Stimulated activated CD8-positive, alpha-beta memory T cell treated with anti-CD3 and anti-CD28 coated beads, Interleukin-4, amount 100 ng/mL, for 4 hours (primary cell): ENCODE results near the gene MRPL34.

Experiments
- DNase-seq, 2 donors: peaks; one replicate each; pipeline ENCODE4 v3.0.0-alpha.2; 2020; ENCODE audit warnings: low read depth in 2 of 2, low spot score in 1 of 2

MRPL34 gene

GRCh38 chr19:17309198-17309964 is 3.7 kb downstream of the MRPL34 start, which contains the start of gene DDA1:
TSS of gene DDA1 (plus strand) at chr19:17309563. CDS start at chr19:17309655, 92 bp downstream.
- peak; percentile 96 to 99 for DNase-seq

GRCh38 chr19:17309965-17310461 is 4.3 kb downstream of the MRPL34 start:
- no peak for DNase-seq

DNA sequence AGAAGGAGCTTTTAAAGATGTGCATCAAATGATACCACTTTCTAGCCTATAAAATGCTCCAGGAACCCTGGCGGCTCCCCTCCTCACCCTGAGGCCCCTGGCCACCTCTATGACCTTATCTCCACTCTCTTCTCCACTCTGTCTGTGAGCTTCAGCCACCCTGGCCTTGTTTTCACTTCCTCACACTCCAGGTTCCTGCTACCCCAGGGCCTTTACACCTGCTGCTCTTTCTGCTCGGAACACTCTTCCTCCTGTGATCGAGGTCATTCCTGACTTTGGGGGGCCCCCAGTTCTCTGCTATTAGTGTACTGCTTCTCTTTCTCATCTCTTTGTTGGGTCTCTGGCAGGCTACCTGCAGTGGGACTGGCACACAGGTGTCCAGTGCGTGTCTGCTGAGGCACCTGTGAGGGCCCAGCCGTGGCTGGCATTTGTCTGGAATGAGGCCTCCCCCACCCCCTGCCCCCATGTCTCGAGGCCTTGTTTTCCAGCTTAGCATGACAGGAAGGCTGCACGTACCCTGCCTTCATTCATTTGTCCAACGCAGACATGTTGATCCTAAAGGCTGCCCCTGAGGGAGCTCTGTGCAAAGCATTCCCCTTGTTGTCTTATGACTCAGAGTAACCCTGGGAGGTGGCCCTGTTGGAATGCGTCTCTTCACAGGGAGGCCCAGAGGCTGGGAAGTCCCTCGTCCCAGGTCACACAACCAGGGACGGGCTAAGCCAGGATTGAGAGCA is 6.0 kb downstream of the MRPL34 start:
- no peak for DNase-seq

DNA sequence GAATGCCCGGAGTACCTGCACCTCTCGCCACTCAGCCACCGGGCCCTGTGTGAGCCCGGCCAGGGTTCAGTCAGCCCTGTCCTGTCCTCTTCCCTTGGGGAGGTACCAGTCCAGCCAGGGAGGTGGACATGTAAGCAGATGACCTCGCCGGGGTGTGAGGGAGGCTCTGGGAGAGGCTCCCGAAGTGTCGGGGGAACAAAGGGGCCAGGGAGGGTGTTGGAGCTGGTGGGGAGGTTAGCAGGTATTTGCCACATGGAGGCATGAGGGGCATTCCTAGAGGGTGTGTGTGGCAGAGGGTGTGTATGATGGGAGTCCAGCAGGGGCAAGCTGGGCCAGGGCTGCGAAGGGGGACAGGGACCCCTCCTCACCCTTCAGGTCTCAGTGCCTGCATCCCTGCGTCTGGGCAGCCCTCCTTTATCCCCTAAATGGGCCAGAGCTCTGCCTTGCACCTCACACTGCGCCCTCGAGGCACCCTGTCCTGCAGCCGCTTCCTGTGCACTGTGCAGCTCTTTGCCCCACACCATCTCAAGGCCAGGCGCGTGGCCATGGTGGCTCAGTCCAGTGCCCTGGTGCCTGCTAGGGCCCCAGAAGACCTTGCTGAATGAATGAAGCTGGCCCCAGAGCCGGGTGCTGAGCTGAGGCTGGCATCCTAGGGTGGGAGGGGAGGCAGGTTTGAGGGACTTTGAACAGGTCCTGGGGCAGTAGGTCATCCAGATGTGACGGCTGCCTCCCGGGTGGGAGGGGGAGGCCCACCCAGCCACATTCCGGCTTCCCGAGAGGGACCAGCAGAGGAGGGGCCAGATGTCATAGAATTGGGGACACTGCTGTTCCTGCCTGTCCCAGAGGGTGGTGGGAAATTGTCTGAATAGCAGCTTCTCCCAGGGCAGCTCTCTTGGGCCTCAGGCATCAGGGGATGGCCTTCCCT is 6.8 kb downstream of the MRPL34 start:
- no peak for DNase-seq

DNA sequence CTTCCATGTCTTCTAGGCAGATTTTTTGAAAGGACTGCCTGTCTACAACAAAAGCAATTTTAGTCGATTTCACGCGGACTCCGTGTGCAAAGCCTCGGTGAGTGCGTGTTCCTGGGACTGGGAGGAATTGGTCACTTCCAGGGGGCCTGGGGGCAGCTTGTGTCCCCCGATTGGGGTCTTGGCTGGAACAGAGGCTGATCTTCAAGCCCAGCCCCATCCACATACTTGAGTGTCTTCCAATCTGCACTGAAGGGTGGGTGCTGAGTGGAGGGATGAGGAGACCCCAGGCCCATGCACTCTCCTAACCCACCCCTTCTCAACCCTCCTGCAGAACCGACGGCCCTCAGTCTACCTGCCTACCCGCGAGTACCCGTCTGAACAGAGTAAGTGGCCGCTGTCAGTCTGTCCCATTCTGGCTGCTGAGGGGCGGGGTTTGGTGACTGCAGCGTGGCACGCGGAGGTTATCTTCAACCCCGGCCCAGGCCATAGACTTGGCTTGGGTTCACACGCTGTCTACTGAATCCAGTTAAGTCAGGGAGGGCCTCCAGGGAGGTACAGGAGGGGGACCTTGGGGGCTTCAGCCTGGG is 8.4 kb downstream of the MRPL34 start:
- no peak for DNase-seq

DNA sequence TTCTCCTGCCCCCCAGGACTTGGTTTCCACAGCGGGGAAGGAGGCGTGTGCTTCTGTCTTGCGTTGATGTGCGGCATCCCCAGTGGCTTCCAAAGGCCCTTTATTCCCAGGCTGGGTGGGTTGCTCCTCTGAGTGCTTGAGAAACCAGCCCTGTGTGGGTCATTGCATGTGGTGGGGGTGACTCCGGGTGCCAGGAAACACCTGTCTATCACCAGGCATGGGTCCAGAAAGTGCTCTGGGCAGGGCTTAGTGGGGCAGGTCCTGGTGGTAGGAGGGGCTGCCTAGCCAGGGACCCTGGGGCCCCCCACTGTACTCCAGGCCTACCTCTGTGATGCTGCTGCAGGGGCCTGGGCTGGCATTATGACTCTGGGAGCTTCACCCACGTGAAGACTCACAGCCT is 13.3 kb downstream of the MRPL34 start:
- no peak for DNase-seq

- DNase-seq, result no peak
These were observed 14.0 kb downstream of the MRPL34 start for GRCh38 chr19:17319473-17320238.

GRCh38 chr19:17320435-17320834 is 14.8 kb downstream of the MRPL34 start:
- no peak for DNase-seq

DNA sequence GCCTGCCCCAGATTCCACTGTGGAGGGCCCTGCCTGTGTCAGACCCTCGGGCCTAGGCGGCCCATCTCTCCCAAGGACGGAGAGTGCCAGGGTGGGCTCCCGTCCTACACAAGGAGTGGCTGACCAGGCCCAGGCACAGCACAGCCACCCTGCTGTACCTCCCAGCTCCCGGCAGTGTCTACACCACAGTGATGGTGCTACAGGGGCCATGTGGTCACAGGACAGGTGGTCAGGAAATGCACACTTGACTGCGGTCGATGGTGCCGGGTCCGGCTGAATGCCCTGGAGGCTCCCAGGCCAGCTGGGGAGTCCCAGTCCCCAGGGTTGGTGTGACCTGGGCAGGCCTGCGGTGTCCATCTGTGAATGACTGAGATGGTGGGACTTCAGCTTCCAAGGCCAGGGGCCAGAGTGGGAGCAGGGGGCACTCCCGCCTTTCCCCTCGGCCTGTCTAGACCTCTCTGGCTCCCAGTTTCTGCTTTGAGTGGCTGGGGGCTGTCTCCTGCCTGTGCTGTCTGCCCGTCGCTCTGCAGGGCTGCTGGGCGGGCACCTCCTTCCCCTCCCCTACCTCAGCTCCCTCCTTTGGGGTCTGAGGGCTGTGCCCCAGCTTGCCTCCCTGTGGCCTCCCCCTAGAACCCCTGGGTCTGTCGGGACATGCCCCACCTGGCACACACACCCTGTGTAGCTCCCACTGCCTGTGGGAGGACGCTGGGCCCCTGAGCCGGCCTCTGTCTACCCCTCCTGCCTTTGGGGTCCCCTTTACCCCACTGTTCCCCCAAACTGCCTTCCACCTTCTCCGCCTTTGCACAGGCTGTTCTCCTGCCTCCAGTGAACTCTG is 16.2 kb downstream of the MRPL34 start:
- DNase-seq, result no peak

- no peak for DNase-seq
These were observed 17.2 kb downstream of the MRPL34 start for GRCh38 chr19:17322854-17323253.

DNA sequence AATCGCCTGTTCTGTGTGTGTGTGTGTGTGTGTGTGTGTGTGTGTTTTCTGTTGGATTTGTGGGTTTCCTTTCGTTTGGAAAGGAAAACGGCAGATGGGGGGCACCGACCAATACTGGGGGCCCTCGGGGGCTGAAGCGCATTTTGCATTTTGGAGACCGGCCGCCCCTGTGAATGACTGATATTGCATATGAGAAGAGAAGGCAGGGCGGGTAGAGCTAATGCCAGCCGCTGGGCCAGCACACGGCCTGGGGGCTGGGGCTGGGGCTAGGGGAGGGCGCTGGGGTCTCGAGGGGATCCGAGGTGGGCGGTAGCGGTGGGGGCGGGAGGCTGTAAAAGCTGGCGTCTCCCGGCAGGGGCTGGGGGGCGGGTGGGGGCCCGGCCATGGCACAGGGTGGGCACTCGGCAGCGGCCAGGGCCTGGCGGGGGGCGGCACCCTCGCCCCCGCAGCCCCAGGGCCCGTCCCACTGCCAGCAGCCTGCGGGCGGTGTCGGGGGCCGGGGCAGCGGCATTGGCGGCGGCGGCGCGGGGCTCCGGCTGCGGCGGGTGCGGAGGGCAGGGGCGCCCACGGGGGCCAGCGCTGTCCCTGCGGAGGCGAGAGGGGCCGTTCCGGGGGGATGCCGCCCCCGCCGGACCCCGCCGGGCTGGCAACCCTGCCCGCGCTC is 17.8 kb downstream of the MRPL34 start:
- no peak for DNase-seq

- DNase-seq, result no peak
These were observed 18.3 kb downstream of the MRPL34 start for GRCh38 chr19:17323964-17324332.

- no peak for DNase-seq
These were observed 18.9 kb downstream of the MRPL34 start for GRCh38 chr19:17324357-17325114.

GRCh38 chr19:17325133-17325532 is 19.5 kb downstream of the MRPL34 start:
- no peak for DNase-seq

GRCh38 chr19:17325881-17326594 is 20.4 kb downstream of the MRPL34 start:
- no peak for DNase-seq

- no peak for DNase-seq
These were observed 20.9 kb downstream of the MRPL34 start for GRCh38 chr19:17326595-17326966.

DNA sequence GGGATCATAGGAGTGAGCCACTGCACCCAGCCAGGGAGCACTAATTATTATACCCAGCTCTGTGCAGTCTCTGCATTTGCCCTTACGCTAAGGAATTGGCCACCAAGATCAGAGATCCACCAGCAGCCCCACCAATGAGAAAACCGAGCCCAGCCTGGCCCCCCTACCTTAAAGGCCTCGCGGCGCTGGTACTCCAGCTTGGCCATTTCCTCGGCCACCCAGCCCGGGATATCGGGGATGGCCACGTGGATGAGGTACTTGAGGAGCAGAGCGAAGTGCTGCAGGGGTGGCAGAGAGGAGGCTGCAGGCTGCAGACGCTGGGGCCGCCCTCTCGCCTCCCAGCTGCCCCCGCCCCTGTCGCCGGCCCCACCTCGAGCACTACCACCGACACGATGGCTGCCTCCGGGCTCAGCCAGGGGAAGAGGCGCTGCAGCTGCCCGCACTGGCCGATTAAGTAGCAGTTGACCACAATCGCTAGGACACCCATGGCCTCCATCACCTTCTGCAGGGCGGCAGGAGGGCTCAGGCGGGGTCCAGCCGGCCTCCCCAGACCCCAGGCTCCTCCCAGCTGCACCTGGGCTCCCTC is 21.5 kb downstream of the MRPL34 start:
- no peak for DNase-seq
